ENCODE measurements around the gene SPATS2L.

SPATS2L gene

GRCh38 chr2:200415455-200415854, 109.0 kb downstream of the SPATS2L start:
- DNase-seq (ENCODE audit: low spot score), result no peak

- DNase-seq (ENCODE audit: low spot score), result no peak
Measured at GRCh38 chr2:200416878-200417277, 110.4 kb downstream of the SPATS2L start.

GRCh38 chr2:200417366-200417765, 110.9 kb downstream of the SPATS2L start:
- no peak for DNase-seq (ENCODE audit: low spot score)

- no peak for DNase-seq (ENCODE audit: low spot score)
Measured at GRCh38 chr2:200418399-200418798, 111.9 kb downstream of the SPATS2L start.

- no peak for DNase-seq (ENCODE audit: low spot score)
Measured at GRCh38 chr2:200419325-200419724, 112.8 kb downstream of the SPATS2L start.

- no peak for DNase-seq (ENCODE audit: low spot score)
Measured at GRCh38 chr2:200421270-200421669, 114.8 kb downstream of the SPATS2L start.

- DNase-seq (ENCODE audit: low spot score), result no peak
Measured at GRCh38 chr2:200422071-200422470, 115.6 kb downstream of the SPATS2L start.

- no peak for DNase-seq (ENCODE audit: low spot score)
Measured at GRCh38 chr2:200422532-200423261, 116.2 kb downstream of the SPATS2L start.

GRCh38 chr2:200423541-200423940, 117.0 kb downstream of the SPATS2L start:
- DNase-seq (ENCODE audit: low spot score), result no peak

GRCh38 chr2:200425026-200425821, 118.7 kb downstream of the SPATS2L start:
- no peak for DNase-seq (ENCODE audit: low spot score)

GRCh38 chr2:200426754-200427153, 120.3 kb downstream of the SPATS2L start:
- DNase-seq (ENCODE audit: low spot score), result no peak

- no peak for DNase-seq (ENCODE audit: low spot score)
Measured at GRCh38 chr2:200428961-200429665, 122.6 kb downstream of the SPATS2L start.

GRCh38 chr2:200430017-200430416, 123.5 kb downstream of the SPATS2L start:
- no peak for DNase-seq (ENCODE audit: low spot score)

GRCh38 chr2:200431996-200432705, 125.7 kb downstream of the SPATS2L start:
- DNase-seq (ENCODE audit: low spot score), result no peak

- DNase-seq (ENCODE audit: low spot score), result no peak
Measured at GRCh38 chr2:200435379-200435778, 128.9 kb downstream of the SPATS2L start.

GRCh38 chr2:200438251-200438650, 131.8 kb downstream of the SPATS2L start:
- no peak for DNase-seq (ENCODE audit: low spot score)

- no peak for DNase-seq (ENCODE audit: low spot score)
Measured at GRCh38 chr2:200438846-200439245, 132.4 kb downstream of the SPATS2L start.

GRCh38 chr2:200439981-200440380, 133.5 kb downstream of the SPATS2L start:
- no peak for DNase-seq (ENCODE audit: low spot score)

GRCh38 chr2:200442471-200442870, 136.0 kb downstream of the SPATS2L start:
- DNase-seq (ENCODE audit: low spot score), result no peak

- DNase-seq (ENCODE audit: low spot score), result no peak
Measured at GRCh38 chr2:200443376-200443775, 136.9 kb downstream of the SPATS2L start.

GRCh38 chr2:200443916-200444315, 137.4 kb downstream of the SPATS2L start:
- DNase-seq (ENCODE audit: low spot score), result no peak

GRCh38 chr2:200444530-200444929, 138.0 kb downstream of the SPATS2L start:
- DNase-seq (ENCODE audit: low spot score), result no peak
